ENCODE data around the gene ARRB1.

DNA sequence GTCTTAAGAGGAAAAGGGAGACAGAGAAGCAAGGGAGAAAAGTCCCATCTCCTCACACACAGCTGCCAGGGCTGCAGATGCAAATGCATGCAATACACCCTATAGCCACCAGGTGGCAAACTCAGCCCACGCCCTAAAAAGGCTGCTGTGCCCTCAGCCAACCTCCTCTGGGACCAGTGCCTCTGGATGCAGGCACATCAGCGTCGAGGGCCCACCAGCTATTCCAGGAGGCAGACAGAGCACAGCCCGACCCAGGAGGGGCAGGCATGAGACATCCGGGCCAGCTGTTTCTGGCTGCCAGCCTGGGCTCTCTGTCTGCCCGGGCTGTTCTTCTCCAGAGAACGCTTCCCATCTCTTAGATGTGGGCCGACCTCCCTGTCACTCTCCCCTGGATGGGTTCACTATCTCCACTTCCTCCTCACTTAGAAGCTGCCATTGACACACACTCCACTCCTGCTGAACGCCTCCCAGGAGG is 71.2 kb downstream of the ARRB1 start:
- TF ChIP-seq, protein P1, sequence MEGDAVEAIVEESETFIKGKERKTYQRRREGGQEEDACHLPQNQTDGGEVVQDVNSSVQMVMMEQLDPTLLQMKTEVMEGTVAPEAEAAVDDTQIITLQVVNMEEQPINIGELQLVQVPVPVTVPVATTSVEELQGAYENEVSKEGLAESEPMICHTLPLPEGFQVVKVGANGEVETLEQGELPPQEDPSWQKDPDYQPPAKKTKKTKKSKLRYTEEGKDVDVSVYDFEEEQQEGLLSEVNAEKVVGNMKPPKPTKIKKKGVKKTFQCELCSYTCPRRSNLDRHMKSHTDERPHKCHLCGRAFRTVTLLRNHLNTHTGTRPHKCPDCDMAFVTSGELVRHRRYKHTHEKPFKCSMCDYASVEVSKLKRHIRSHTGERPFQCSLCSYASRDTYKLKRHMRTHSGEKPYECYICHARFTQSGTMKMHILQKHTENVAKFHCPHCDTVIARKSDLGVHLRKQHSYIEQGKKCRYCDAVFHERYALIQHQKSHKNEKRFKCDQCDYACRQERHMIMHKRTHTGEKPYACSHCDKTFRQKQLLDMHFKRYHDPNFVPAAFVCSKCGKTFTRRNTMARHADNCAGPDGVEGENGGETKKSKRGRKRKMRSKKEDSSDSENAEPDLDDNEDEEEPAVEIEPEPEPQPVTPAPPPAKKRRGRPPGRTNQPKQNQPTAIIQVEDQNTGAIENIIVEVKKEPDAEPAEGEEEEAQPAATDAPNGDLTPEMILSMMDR (IDR thresholded peaks at IDR 0.05): peak in 2 of 3 experiments; percentile 97 to 98
- peak; percentile 49 to 66 for TF ChIP-seq POLR2AphosphoS5 (IDR thresholded peaks at IDR 0.05)
